Measurements from ENCODE around the gene EDARADD. TPM values are rescaled to one million over a fixed set of nuclear protein-coding genes. Genes with fewer than 3 reads are reported as not detected.
A peak's percentile ranks its signal among the peaks of the same experiment; 100 is the strongest.

Gene EDARADD
- total RNA-seq, 1 donor from 2014 or later, result 0.89 TPM

DNA sequence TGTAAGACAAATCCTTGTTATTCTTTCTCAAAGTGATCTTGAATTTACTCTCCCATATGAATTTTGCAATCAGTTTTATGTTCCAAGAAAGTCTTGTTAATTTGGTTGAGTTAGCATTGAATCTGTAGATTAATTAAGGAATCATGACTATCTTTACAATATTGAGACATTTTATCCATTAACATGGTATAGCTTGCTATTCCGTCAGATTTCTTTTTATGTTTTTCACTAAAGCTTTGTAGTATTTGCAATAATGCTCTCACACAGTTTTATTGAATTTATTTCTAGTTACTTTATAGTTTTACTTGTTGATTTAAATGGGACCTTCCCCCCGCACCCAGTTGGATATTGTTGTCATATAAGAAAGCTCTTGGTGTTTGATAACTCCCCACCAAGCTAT is 5.8 kb upstream of the EDARADD start:
- intact Hi-C loops (cut with DNase I), result no loop called here
- Histone ChIP-seq H3K27me3 (ENCODE audit: low read depth) (no peaks in the 10 kb centered on the region), H3K27ac (no peak overlapping the region), H3K9me3 (no peaks in the 10 kb centered on the region), H3K4me1 (no peaks in the 10 kb centered on the region), H3K4me3 (no peak overlapping the region), H3K36me3 (no peaks in the 10 kb centered on the region)
- TF ChIP-seq, protein P1, sequence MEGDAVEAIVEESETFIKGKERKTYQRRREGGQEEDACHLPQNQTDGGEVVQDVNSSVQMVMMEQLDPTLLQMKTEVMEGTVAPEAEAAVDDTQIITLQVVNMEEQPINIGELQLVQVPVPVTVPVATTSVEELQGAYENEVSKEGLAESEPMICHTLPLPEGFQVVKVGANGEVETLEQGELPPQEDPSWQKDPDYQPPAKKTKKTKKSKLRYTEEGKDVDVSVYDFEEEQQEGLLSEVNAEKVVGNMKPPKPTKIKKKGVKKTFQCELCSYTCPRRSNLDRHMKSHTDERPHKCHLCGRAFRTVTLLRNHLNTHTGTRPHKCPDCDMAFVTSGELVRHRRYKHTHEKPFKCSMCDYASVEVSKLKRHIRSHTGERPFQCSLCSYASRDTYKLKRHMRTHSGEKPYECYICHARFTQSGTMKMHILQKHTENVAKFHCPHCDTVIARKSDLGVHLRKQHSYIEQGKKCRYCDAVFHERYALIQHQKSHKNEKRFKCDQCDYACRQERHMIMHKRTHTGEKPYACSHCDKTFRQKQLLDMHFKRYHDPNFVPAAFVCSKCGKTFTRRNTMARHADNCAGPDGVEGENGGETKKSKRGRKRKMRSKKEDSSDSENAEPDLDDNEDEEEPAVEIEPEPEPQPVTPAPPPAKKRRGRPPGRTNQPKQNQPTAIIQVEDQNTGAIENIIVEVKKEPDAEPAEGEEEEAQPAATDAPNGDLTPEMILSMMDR (IDR thresholded peaks at IDR 0.05), result no peak
- ATAC-seq (no peak), DNase-seq (no peak)

DNA sequence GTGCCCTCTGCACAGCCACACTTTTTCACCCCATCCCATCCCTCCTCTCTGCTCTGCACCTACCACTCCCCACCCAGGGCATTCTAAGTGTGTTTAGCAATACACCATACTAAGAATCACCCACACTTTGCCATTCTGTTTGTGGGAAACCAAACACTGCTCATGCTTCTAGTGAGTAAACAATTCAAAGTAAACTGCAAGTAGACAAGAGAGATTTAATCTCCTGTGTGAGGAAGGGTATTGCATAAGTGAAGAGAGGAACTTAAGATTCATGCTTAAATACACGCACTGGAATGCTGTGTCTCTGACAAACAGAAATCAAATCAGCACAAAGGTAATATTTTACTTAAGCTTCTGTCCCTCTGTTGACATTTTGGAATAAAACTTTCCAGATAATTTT is 4.8 kb upstream of the EDARADD start:
- intact Hi-C loops (cut with DNase I), result no loop called here
- ATAC-seq, result no peak
- Histone ChIP-seq H3K9me3 (no peaks in the 10 kb centered on the region), H3K27me3 (ENCODE audit: low read depth) (peaks cover 3% of the 10 kb centered on the region), H3K27ac (no peak overlapping the region), H3K4me3 (no peak overlapping the region), H3K4me1 (no peaks in the 10 kb centered on the region), H3K36me3 (no peaks in the 10 kb centered on the region)
- DNase-seq, result no peak
- TF ChIP-seq, protein P1 (IDR thresholded peaks at IDR 0.05), result no peak

DNA sequence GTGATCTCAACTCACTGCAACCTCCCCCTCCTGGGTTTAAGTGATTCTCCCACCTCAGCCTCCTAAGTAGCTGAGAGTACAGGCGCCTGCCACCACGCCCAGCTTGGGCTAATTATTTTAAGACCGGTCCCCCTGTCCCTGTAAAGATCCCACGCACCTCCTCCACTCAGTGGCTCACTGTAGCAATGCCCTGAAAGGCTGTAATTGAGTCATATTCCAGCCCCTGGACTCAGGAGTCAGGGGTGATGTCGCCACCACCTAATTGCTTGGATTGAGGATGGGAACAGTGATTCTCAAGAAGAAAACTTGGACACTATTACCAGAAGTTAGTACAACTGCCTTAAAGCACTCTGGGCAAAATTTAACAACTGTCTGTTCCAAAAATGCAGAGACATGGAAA is 3.1 kb upstream of the EDARADD start:
- Histone ChIP-seq H3K36me3 (no peaks in the 10 kb centered on the region), H3K27ac (no peak overlapping the region), H3K27me3 (ENCODE audit: low read depth) (peaks cover 17% of the 10 kb centered on the region), H3K9me3 (no peaks in the 10 kb centered on the region), H3K4me1 (peaks cover 15% of the 10 kb centered on the region), H3K4me3 (no peak overlapping the region)
- ATAC-seq (no peak), DNase-seq (no peak)
- TF ChIP-seq, protein P1 (IDR thresholded peaks at IDR 0.05), result no peak
- intact Hi-C loops (cut with DNase I), result no loop called here

DNA sequence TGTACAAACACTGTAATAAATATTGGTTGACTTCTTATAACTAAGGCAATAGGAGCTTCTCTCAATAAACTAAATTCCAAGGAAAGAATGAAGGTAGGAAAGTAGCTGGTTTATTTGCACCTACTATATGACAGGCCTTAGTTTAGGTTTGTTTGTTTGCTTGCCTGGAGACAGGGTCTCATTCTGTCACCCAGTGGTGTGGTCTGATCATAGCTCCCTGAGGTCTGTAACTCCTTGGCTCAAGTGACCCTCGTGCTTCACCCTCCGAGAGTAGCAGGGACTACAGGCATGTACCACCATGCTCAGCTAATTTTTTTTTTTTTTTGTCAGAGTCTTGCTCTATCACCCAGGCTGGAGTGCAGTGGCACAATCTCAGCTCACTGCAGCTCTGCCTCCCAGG is 1.9 kb upstream of the EDARADD start:
- H3K4me1 ChIP-seq, result peaks cover 16% of the 10 kb centered on the region
- no peak overlapping the region for H3K27ac ChIP-seq
- no peaks in the 10 kb centered on the region for H3K36me3 ChIP-seq
- peaks cover 17% of the 10 kb centered on the region for H3K27me3 ChIP-seq (ENCODE audit: low read depth)
- H3K4me3 ChIP-seq, result no peak overlapping the region
- ATAC-seq, result no peak
- intact Hi-C loops (cut with DNase I), result no loop called here
- H3K9me3 ChIP-seq, result no peaks in the 10 kb centered on the region
- DNase-seq, result no peak
- TF ChIP-seq, protein P1 (IDR thresholded peaks at IDR 0.05), result no peak

DNA sequence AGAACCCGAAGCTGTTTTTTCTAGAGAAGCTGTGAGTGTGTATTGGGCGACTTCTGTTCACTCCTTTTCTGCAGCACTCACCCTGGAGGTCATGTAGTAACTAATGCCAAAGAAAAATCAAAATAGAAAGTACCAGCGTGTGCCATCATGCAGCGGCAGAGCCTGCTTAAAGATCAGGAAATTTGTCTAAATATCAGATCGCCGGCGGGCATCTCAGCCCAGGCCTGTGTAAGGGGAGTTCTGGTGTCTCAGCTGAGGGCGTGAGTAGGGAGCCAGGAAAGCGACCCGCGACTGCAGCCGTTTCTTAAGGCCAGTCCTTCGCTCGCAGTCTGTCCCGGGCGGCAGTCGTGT is 768 bp downstream of the EDARADD start:
- peak overlapping the region; percentile 49 for H3K27ac ChIP-seq
- H3K4me1 ChIP-seq, result peaks cover 16% of the 10 kb centered on the region
- H3K27me3 ChIP-seq (ENCODE audit: low read depth), result peaks cover 17% of the 10 kb centered on the region
- TF ChIP-seq, protein P1 (IDR thresholded peaks at IDR 0.05), result no peak
- H3K36me3 ChIP-seq, result no peaks in the 10 kb centered on the region
- intact Hi-C loops (cut with DNase I), result no loop called here
- peak overlapping the region; percentile 63 for H3K4me3 ChIP-seq
- no peaks in the 10 kb centered on the region for H3K9me3 ChIP-seq
- DNase-seq (no peak), ATAC-seq (no peak)

Measured in lower lobe of right lung (tissue), 2 donors.